HL-60 (cell line): ENCODE results near the gene LAMA5.

ENCODE experiments used
- CTCF ChIP-seq: IDR thresholded peaks from one replicate; pipeline ENCODE4 v1.5.1; 2011; ENCODE audit warnings: low read length, control low read depth, inconsistent platforms; ENCODE audit not compliant: insufficient read depth
- GABPA ChIP-seq: IDR thresholded peaks from 2 replicates; pipeline ENCODE4 v1.6.1; 2012; ENCODE audit warnings: low read depth

- TF ChIP-seq GABPA (no peak), CTCF (no peak)
Measured at GRCh38 chr20:62376112-62377063, 9.3 kb upstream of the LAMA5 start.
